ENCODE data around the gene NME8.
A peak's percentile ranks its signal among the peaks of the same experiment; 100 is the strongest.

NME8 gene

DNA sequence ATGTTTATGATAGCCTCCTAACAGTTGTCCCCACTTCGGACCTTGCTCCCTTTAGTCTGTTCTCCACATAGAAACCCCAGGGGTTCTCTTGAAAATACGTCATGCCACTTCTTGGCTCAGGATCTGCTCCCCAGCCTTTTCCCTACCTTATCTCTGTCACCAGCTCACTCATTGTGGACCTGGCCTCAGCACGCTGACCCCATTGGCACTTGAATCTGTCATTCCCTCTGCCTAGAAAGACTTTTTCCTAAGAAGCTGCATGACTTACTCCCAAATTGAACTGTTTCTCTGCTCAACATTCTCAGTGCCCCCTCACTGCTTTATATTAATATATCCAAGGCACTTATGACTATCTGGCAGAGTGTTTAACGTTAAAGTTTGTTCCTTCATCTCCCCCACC is 80.5 kb downstream of the NME8 start:
- no peak for DNase-seq (ENCODE audit: low spot score)
- in situ Hi-C loops (cut with MboI; ENCODE audit: low sequenced_read_pairs, unreplicated experiment), result no loop called here
- TF ChIP-seq CTCF (IDR thresholded peaks at IDR 0.05; ENCODE audit: borderline replicate concordance, control extremely low read depth, extremely low read depth, insufficient read depth, missing control alignments), result no peak

DNA sequence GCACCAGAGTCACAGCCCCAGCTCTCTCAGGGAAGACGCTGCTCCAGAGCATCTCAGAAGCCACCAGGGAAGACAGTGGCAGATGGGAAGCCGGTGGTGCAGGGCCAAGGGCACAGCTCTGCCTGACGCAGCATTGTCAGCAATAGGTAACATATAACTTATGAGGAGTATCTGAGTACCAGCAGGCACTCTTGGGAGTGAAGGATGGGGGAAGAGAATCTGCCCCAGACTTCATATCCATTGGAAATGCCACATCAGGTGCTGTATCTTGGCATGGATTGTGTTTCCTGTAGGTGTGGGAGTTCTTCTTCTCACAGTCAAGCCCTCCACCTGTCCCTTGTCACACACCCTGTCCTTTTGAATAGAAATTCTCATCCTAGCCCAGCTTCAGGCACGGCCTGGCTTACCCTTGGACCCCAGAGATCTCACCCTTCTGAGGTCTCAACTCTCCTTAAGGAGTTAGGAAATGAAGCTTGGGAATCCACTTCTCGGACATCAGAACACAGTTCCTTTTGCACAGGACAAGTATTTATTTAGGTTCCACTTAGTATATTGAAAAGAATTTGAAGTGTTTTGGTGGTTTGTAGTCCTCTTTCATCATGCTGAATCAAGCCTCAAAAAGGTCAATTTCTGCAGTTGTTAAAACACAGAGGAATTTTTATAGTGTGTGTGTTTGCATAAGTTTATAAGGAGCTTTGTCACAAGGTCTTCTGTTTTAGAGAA is 82.0 kb downstream of the NME8 start:
- in situ Hi-C loops (cut with MboI; ENCODE audit: low sequenced_read_pairs, unreplicated experiment), result no loop called here
- DNase-seq (ENCODE audit: low spot score), result no peak
- TF ChIP-seq CTCF (IDR thresholded peaks at IDR 0.05; ENCODE audit: borderline replicate concordance, control extremely low read depth, extremely low read depth, insufficient read depth, missing control alignments), result no peak

- DNase-seq (ENCODE audit: low spot score), result no peak
- in situ Hi-C loops (cut with MboI; ENCODE audit: low sequenced_read_pairs, unreplicated experiment), result no loop called here
- no peak for TF ChIP-seq CTCF (IDR thresholded peaks at IDR 0.05; ENCODE audit: borderline replicate concordance, control extremely low read depth, extremely low read depth, insufficient read depth, missing control alignments)
These were observed 84.1 kb downstream of the NME8 start for GRCh38 chr7:37932543-37932942.

DNA sequence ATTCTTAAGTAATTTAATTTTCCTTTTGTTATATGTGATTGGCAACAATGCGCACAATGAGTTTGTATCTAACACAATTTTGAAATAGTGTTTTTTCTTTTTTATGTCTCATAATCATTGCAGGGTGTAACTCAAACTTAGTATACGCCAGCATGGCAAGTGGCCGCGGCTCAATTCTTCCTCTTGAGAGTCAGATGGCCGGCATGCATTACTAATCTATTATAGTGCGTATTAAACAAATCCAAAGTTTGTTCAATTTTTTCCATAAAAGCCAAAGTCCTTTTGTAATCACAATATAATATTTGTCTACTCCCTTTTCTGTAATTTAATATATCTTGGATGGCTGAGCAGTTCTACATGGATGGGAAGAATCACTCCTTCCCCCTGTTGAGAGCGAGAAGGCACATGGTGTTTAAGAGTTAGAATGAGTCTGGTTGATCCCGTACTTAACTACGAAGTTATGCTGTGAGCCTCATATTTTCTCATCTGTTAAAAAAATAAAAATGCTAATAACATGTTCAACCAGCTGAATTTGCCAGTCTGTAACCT is 84.7 kb downstream of the NME8 start:
- no peak for DNase-seq (ENCODE audit: low spot score)
- TF ChIP-seq CTCF (IDR thresholded peaks at IDR 0.05; ENCODE audit: borderline replicate concordance, control extremely low read depth, extremely low read depth, insufficient read depth, missing control alignments), result no peak
- in situ Hi-C loops (cut with MboI; ENCODE audit: low sequenced_read_pairs, unreplicated experiment), result no loop called here

GRCh38 chr7:37942934-37943610 is 94.7 kb downstream of the NME8 start:
- TF ChIP-seq CTCF (IDR thresholded peaks at IDR 0.05; ENCODE audit: borderline replicate concordance, control extremely low read depth, extremely low read depth, insufficient read depth, missing control alignments), result no peak
- in situ Hi-C loops (cut with MboI; ENCODE audit: low sequenced_read_pairs, unreplicated experiment), result no loop called here
- DNase-seq (ENCODE audit: low spot score), result no peak

DNA sequence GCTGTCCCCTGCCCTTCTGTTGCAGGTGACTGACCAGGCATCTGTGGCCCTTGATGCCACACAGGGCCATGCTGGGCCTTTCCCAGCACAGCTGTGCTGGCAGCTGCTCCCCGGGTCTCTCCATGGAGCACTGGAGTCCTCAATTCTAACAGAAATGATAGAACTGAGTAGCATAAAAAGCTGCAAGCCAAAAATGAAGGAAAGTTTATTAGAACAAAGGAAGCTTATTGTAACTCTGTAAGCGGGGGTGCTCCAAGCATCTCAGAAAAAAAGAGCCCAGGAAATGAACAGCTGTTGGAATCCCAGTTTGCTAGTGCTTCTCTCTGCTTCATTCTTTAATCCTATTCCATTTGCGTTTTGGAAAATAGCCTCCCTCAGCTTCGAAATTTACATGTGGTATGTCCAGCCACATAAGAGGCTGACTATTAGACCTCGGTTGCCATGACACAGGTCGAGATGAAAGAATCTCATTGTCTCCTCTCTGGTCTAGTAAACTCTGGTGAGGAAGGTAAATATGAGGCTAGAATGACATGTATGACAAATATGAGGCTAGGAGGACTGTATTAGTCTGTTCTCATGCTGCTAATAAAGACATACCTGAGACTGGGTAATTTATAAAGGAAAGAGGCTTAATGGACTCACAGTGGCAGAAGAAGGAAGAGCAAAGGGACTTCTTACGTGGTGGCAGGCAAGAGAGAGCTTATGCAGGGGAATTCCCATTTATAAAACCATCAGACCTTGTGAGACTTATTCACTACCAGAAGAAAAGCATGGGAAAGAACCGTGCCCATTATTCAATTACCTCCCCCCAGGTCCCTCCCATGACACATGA is 95.7 kb downstream of the NME8 start:
- TF ChIP-seq CTCF (IDR thresholded peaks at IDR 0.05; ENCODE audit: borderline replicate concordance, control extremely low read depth, extremely low read depth, insufficient read depth, missing control alignments), result no peak
- in situ Hi-C loops (cut with MboI; ENCODE audit: low sequenced_read_pairs, unreplicated experiment), result no loop called here
- peak; percentile 32 for DNase-seq (ENCODE audit: low spot score)

Data from GM13976 (cell line).